Transverse colon (tissue), 4 donors: ENCODE measurements around the gene SHQ1. TPM values are rescaled to one million over a fixed set of nuclear protein-coding genes. Genes with fewer than 3 reads are reported as not detected.

Source experiments
- DNase-seq: peaks from one replicate; pipeline ENCODE4 v3.0.0-alpha.2; 2019
- H3K27ac ChIP-seq, 4 donors: fragments of 200-600 bp; sonication (generic); 2 replicates each; pipeline ENCODE4 v1.5.1; 2016 to 2018; ENCODE audit warnings: inconsistent platforms in 4 of 4
- H3K27me3 ChIP-seq: fragments of 200-600 bp; sonication (generic); 2 replicates; pipeline ENCODE4 v1.5.1; 2017; ENCODE audit warnings: inconsistent platforms
- H3K36me3 ChIP-seq, 4 donors: fragments of 200-600 bp; sonication (generic); 2 replicates each; pipeline ENCODE4 v1.5.1; 2017 to 2019; ENCODE audit warnings: inconsistent platforms in 4 of 4
- H3K4me1 ChIP-seq, 4 donors: fragments of 200-600 bp; sonication (generic); 2 replicates each; pipeline ENCODE4 v1.5.1; 2017 to 2020; ENCODE audit warnings: inconsistent platforms in 4 of 4
- H3K4me3 ChIP-seq, 4 donors: fragments of 200-600 bp; sonication (generic); 1 replicate in 1 of 4; 2 replicates in 3 of 4; pipeline versions ENCODE4 v1.5.1 to v1.6.1; 2017 to 2019; ENCODE audit warnings: inconsistent platforms in 4 of 4
- H3K9me3 ChIP-seq, 2 donors: fragments of 200-600 bp; sonication (generic); 2 replicates each; pipeline ENCODE4 v1.5.1; 2017 to 2019; ENCODE audit warnings: inconsistent platforms in 2 of 2
- EP300 ChIP-seq: sonication (generic); formaldehyde crosslinking; IDR thresholded peaks from one replicate; pipeline ENCODE4 v1.6.1; 2017; ENCODE audit warnings: antibody characterized with exemption, low read depth
- POLR2A ChIP-seq: fragments of 450-650 bp; IDR thresholded peaks from one replicate; pipeline ENCODE4 v1.6.1; 2016; ENCODE audit warnings: antibody characterized with exemption, mild to moderate bottlenecking, moderate library complexity
- POLR2AphosphoS5 ChIP-seq, 3 donors: sonication (generic); formaldehyde crosslinking; IDR thresholded peaks; one replicate each; pipeline ENCODE4 v1.6.1; 2016; ENCODE audit warnings: antibody characterized with exemption in 3 of 3
- WGBS, 2 donors: methylation state at CpG; one replicate each; pipeline ENCODE4 v1.1.5; 2018; ENCODE audit warnings: low coverage in 1 of 2; 5-methylcytosine and 5-hydroxymethylcytosine counted together
- in situ Hi-C, 4 donors: fragments of 200-750 bp; cut with MboI; loops; one replicate each; pipeline versions ENCODE4 v1.15.0 to v1.15.1; 2017; ENCODE audit warnings: low sequenced_read_pairs in 3 of 4, low pct_ligation_motif_present in 1 of 4, low pct_unique_long_range_greater_than_20kb in 1 of 4
- intact Hi-C: fragments of 100-400 bp; cut with DNase I; formaldehyde crosslinking; loops from one replicate; pipeline ENCODE4 v1.15.1; 2023; ENCODE audit warnings: low total_unique reads
- total RNA-seq, 4 donors: library from RNA; depleted of rRNA; stranded (reverse); fragments of >200 nt; gene quantifications; one replicate each; pipeline ENCODE4 v1.1.0, GENCODE V29; 2016
- TF ChIP-seq, protein P1 (sequence below), 5 experiments: fragments of 200-600 bp in 3 of 5; fragments of 450-650 bp in 2 of 5; sonication (generic) in 3 of 5; IDR thresholded peaks; 1 replicate in 2 of 5; 2 replicates in 3 of 5; pipeline ENCODE4 v1.5.1; 2016 to 2017; ENCODE audit warnings: antibody characterized with exemption in 5 of 5, inconsistent platforms in 3 of 5, mild to moderate bottlenecking in 2 of 5, moderate library complexity in 1 of 5

Gene SHQ1
- total RNA-seq, 4 donors from 2014 or later, result 4.9 to 21.3 (median 13.1) TPM

DNA sequence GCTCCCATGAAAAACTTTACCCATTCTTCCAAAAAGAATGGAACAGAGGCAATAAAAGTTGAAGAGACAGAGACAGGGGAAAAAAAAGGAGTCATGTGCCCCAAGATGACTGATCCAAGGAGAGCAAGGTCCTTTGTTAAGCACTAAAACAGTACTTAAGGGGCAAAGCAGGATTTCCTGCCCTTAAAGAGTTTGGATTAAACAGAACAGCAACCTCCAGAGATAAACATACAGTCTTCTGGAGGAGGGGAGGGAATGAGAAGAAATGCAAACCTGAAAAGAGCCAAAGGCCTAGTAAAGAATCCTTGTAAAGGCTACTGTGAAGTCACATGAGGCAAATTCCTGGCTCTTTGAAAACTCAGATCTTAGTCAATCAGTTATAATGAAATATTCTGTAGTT, 38.2 kb downstream of the SHQ1 start:
- Histone ChIP-seq H3K27ac (no peak overlapping the region), H3K9me3 (no peaks in the 10 kb centered on the region), H3K36me3 (peaks cover 0 to 11% (median 0%) of the 10 kb centered on the region in 4 donors), H3K4me3 (no peak overlapping the region), H3K27me3 (no peaks in the 10 kb centered on the region), H3K4me1 (peaks cover 0 to 6% (median 3%) of the 10 kb centered on the region in 4 donors)
- TF ChIP-seq POLR2A (no peak), POLR2AphosphoS5 (IDR thresholded peaks at IDR 0.05) (no peak), EP300 (no peak)
- TF ChIP-seq, protein P1, sequence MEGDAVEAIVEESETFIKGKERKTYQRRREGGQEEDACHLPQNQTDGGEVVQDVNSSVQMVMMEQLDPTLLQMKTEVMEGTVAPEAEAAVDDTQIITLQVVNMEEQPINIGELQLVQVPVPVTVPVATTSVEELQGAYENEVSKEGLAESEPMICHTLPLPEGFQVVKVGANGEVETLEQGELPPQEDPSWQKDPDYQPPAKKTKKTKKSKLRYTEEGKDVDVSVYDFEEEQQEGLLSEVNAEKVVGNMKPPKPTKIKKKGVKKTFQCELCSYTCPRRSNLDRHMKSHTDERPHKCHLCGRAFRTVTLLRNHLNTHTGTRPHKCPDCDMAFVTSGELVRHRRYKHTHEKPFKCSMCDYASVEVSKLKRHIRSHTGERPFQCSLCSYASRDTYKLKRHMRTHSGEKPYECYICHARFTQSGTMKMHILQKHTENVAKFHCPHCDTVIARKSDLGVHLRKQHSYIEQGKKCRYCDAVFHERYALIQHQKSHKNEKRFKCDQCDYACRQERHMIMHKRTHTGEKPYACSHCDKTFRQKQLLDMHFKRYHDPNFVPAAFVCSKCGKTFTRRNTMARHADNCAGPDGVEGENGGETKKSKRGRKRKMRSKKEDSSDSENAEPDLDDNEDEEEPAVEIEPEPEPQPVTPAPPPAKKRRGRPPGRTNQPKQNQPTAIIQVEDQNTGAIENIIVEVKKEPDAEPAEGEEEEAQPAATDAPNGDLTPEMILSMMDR (IDR thresholded peaks at IDR 0.05), result no peak
- in situ Hi-C loops, result loop anchor here in 3 of 4 donors (25.0 kb wide), 2 partner anchors 848 to 923 kb away; no protein-coding TSS in a partner anchor
- no peak for DNase-seq
- intact Hi-C loops, result no loop called here

GRCh38 chr3:72804361-72804760, 43.9 kb downstream of the SHQ1 start:
- Histone ChIP-seq H3K27me3 (no peaks in the 10 kb centered on the region), H3K27ac (no peak overlapping the region), H3K4me3 (no peak overlapping the region), H3K9me3 (no peaks in the 10 kb centered on the region), H3K36me3 (no peaks in the 10 kb centered on the region), H3K4me1 (peaks cover 0 to 6% (median 0%) of the 10 kb centered on the region in 4 donors)
- TF ChIP-seq, protein P1 (IDR thresholded peaks at IDR 0.05), result no peak
- TF ChIP-seq POLR2AphosphoS5 (IDR thresholded peaks at IDR 0.05), result no peak
- TF ChIP-seq EP300, result no peak
- TF ChIP-seq POLR2A, result no peak
- no peak for DNase-seq
- intact Hi-C loops, result no loop called here
- in situ Hi-C loops, result loop anchor here in 3 of 4 donors (25.0 kb wide), 2 partner anchors 842 to 917 kb away; no protein-coding TSS in a partner anchor
- 80 to 86% methylated on average over 4 to 5 of the region's 5 CpGs for WGBS, 2 donors

DNA sequence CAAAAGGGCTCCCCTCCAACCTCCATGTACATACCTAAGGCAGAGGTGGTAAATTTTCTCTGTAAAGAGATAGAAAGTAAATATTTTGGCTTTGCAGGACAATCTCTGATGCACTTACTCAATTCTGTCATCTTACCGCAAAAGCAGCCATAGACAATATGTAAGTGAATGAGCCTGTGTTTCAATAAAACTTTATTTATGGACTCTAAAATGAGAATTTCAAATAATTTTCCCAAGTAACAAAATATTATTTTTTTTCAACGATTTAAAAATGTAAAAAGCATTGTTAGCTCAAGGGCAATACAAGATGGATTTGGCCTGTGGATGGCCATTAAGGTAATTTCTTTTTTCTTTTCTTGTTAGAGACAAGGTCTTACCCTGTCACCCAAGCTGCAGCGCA, 44.7 kb downstream of the SHQ1 start:
- in situ Hi-C loops (loop anchor here in 3 of 4 donors (25.0 kb wide), 2 partner anchors 841 to 916 kb away; no protein-coding TSS in a partner anchor), intact Hi-C loops (no loop called here)
- DNase-seq, result no peak
- TF ChIP-seq POLR2A (no peak), POLR2AphosphoS5 (IDR thresholded peaks at IDR 0.05) (no peak), EP300 (no peak)
- TF ChIP-seq, protein P1 (IDR thresholded peaks at IDR 0.05), result no peak
- no peak overlapping the region for H3K27ac ChIP-seq
- 98 to 100% methylated on average over 3 of the region's 3 CpGs for WGBS, 2 donors
- H3K9me3 ChIP-seq, result no peaks in the 10 kb centered on the region
- H3K4me3 ChIP-seq, result no peak overlapping the region
- H3K27me3 ChIP-seq, result no peaks in the 10 kb centered on the region
- no peaks in the 10 kb centered on the region for H3K36me3 ChIP-seq
- H3K4me1 ChIP-seq, result peaks cover 0 to 6% (median 0%) of the 10 kb centered on the region in 4 donors

- intact Hi-C loops, result no loop called here
- peaks cover 0 to 12% (median 0%) of the 10 kb centered on the region in 4 donors for H3K4me1 ChIP-seq
- in situ Hi-C loops, result loop anchor here in 3 of 4 donors (25.0 kb wide), 2 partner anchors 840 to 915 kb away; no protein-coding TSS in a partner anchor
- TF ChIP-seq POLR2AphosphoS5 (IDR thresholded peaks at IDR 0.05), result no peak
- TF ChIP-seq, protein P1 (IDR thresholded peaks at IDR 0.05), result no peak
- no peak for TF ChIP-seq EP300
- no peak for TF ChIP-seq POLR2A
- no peak for DNase-seq
- H3K27me3 ChIP-seq, result no peaks in the 10 kb centered on the region
- H3K36me3 ChIP-seq, result no peaks in the 10 kb centered on the region
- H3K4me3 ChIP-seq, result no peak overlapping the region
- no peaks in the 10 kb centered on the region for H3K9me3 ChIP-seq
- WGBS, 2 donors, result 95 to 100% methylated on average over 2 to 5 of the region's 5 CpGs
- H3K27ac ChIP-seq, result no peak overlapping the region
These were observed 46.2 kb downstream of the SHQ1 start for GRCh38 chr3:72802001-72802400.
